HT-29 (cell line): Measurements from ENCODE around the gene MEIS3. TPM values are rescaled to one million over a fixed set of nuclear protein-coding genes. Genes with fewer than 3 reads are reported as not detected.
A peak's percentile ranks its signal among the peaks of the same experiment; 100 is the strongest.

Experiments used
- DNase-seq: peaks from one replicate; pipeline ENCODE4 v3.0.0-alpha.2; 2015; ENCODE audit warnings: low spot score
- total RNA-seq: library from RNA; depleted of rRNA; stranded (reverse); fragments of >200 nt; shearing (Covaris generic); gene quantifications from 2 replicates; pipeline ENCODE4 v1.2.3, GENCODE V29; 2014

Gene MEIS3
- total RNA-seq, 1 experiment from 2014 or later = 1.1 TPM

- no peak for DNase-seq
These were observed 16.6 kb upstream of the MEIS3 start for GRCh38 chr19:47435883-47436417.

GRCh38 chr19:47435196-47435595, 15.9 kb upstream of the MEIS3 start:
- DNase-seq = no peak

- DNase-seq = no peak
These were observed 14.8 kb upstream of the MEIS3 start for GRCh38 chr19:47434088-47434487.

GRCh38 chr19:47433121-47433520, 13.8 kb upstream of the MEIS3 start:
- no peak for DNase-seq

GRCh38 chr19:47432499-47432898, 13.2 kb upstream of the MEIS3 start:
- no peak for DNase-seq

- no peak for DNase-seq
These were observed 12.8 kb upstream of the MEIS3 start for GRCh38 chr19:47432091-47432490.

- peak; percentile 40 for DNase-seq
These were observed 10.9 kb upstream of the MEIS3 start for GRCh38 chr19:47430041-47430802.

GRCh38 chr19:47429140-47429793, 9.9 kb upstream of the MEIS3 start:
- no peak for DNase-seq

GRCh38 chr19:47428177-47428894, 9.0 kb upstream of the MEIS3 start:
- DNase-seq = peak; percentile 95

GRCh38 chr19:47427241-47428176, 8.2 kb upstream of the MEIS3 start:
- peak; percentile 91 for DNase-seq

GRCh38 chr19:47423203-47423882, 4.0 kb upstream of the MEIS3 start:
- no peak for DNase-seq

- no peak for DNase-seq
These were observed 3.3 kb upstream of the MEIS3 start for GRCh38 chr19:47422417-47423163.

GRCh38 chr19:47421844-47422395, 2.6 kb upstream of the MEIS3 start:
- no peak for DNase-seq

GRCh38 chr19:47421244-47421786, 2.0 kb upstream of the MEIS3 start:
- DNase-seq = no peak

- no peak for DNase-seq
These were observed 462 bp upstream of the MEIS3 start for GRCh38 chr19:47419789-47420188.

- DNase-seq = no peak
These were observed 666 bp downstream of the MEIS3 start for GRCh38 chr19:47418692-47419029.

- no peak for DNase-seq
These were observed 1.3 kb downstream of the MEIS3 start for GRCh38 chr19:47417746-47418691.

- no peak for DNase-seq
These were observed 2.1 kb downstream of the MEIS3 start for GRCh38 chr19:47417107-47417745.
